WTC11 (cell line): ENCODE measurements around the gene APMAP.

ENCODE experiments used
- ATF3 ChIP-seq: sonication (generic); formaldehyde crosslinking; conservative IDR thresholded peaks from 2 replicates; pipeline ENCODE4 v1.8.1; 2022; ENCODE audit warnings: mild to moderate bottlenecking, missing genetic modification reagents
- CREM ChIP-seq: sonication (generic); formaldehyde crosslinking; IDR thresholded peaks from 2 replicates; pipeline ENCODE4 v1.8.1; 2022; ENCODE audit warnings: mild to moderate bottlenecking, missing genetic modification reagents, moderate library complexity
- CTCF ChIP-seq: fragments of 200-600 bp; IDR thresholded peaks from 2 replicates; pipeline ENCODE4 v1.8.0; 2022; ENCODE audit warnings: antibody characterized with exemption
- E2F5 ChIP-seq: sonication (generic); formaldehyde crosslinking; IDR thresholded peaks from 2 replicates; pipeline ENCODE4 v1.8.1; 2022; ENCODE audit warnings: mild to moderate bottlenecking, moderate library complexity, missing genetic modification reagents
- JUN ChIP-seq: sonication (generic); formaldehyde crosslinking; IDR thresholded peaks from 2 replicates; pipeline ENCODE4 v1.8.0; 2023; ENCODE audit warnings: mild to moderate bottlenecking, missing genetic modification reagents
- MAX ChIP-seq: sonication (generic); formaldehyde crosslinking; IDR thresholded peaks from 2 replicates; pipeline ENCODE4 v1.8.0; 2022; ENCODE audit warnings: mild to moderate bottlenecking, missing genetic modification reagents
- NR1H2 ChIP-seq: sonication (generic); formaldehyde crosslinking; IDR thresholded peaks from 2 replicates; pipeline ENCODE4 v1.9.0; 2021; ENCODE audit warnings: mild to moderate bottlenecking, moderate library complexity, missing genetic modification reagents
- SP1 ChIP-seq: sonication (generic); formaldehyde crosslinking; conservative IDR thresholded peaks from 2 replicates; pipeline ENCODE4 v1.8.1; 2022; ENCODE audit warnings: missing genetic modification reagents

- TF ChIP-seq SP1 (CRISPR knock-in tag) = no peak
- TF ChIP-seq ATF3 (CRISPR knock-in tag) = no peak
- TF ChIP-seq MAX (CRISPR knock-in tag) = no peak
- TF ChIP-seq CREM = no peak
- TF ChIP-seq E2F5 (CRISPR knock-in tag) = no peak
- TF ChIP-seq CTCF = no peak
- no peak for TF ChIP-seq JUN (CRISPR knock-in tag)
- no peak for TF ChIP-seq NR1H2
Observed at GRCh38 chr20:24966317-24967012, 26.1 kb downstream of the APMAP start.
